Adrenal gland (tissue), 5 donors: ENCODE data around the gene TEAD1.

Experiments
- POLR2A ChIP-seq, 2 donors: fragments of 450-650 bp; IDR thresholded peaks; one replicate each; pipeline ENCODE4 v1.6.1; 2017; ENCODE audit warnings: antibody characterized with exemption in 2 of 2, mild to moderate bottlenecking in 2 of 2, moderate library complexity in 1 of 2
- TF ChIP-seq, protein P1 (sequence below), 6 experiments: fragments of 450-650 bp in 4 of 6; fragments of 200-600 bp in 2 of 6; sonication (generic) in 1 of 6; IDR thresholded peaks; 1 replicate in 5 of 6; 2 replicates in 1 of 6; pipeline versions ENCODE4 v1.5.1 to v1.8.0; 2016 to 2021; ENCODE audit warnings: antibody characterized with exemption in 6 of 6, mild to moderate bottlenecking in 2 of 6, moderate library complexity in 1 of 6
- donor health status: DM: no; HTN: no; CAD: no.

DNA sequence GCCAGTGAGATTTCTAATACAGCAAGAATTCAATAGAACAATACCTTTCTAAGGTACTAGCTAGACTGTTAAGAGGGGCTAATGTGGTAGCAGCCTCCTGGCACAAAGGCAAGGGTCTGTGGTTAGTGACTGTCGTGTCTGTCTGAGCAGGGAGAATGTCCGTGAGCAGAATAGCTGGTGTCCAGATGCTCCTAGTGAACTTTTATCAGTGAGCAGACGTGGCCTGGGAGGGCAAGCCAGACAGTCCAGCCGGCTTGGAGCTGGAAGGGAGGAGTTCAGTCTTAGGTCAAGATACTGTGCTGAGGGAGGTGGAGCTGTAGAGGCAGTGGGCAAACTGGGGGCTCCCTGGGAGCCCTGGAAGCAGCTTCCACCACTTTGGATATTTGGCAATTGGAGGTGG lies 138.6 kb downstream of the TEAD1 start:
- TF ChIP-seq, protein P1, sequence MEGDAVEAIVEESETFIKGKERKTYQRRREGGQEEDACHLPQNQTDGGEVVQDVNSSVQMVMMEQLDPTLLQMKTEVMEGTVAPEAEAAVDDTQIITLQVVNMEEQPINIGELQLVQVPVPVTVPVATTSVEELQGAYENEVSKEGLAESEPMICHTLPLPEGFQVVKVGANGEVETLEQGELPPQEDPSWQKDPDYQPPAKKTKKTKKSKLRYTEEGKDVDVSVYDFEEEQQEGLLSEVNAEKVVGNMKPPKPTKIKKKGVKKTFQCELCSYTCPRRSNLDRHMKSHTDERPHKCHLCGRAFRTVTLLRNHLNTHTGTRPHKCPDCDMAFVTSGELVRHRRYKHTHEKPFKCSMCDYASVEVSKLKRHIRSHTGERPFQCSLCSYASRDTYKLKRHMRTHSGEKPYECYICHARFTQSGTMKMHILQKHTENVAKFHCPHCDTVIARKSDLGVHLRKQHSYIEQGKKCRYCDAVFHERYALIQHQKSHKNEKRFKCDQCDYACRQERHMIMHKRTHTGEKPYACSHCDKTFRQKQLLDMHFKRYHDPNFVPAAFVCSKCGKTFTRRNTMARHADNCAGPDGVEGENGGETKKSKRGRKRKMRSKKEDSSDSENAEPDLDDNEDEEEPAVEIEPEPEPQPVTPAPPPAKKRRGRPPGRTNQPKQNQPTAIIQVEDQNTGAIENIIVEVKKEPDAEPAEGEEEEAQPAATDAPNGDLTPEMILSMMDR (IDR thresholded peaks at IDR 0.05): no peak
- no peak for TF ChIP-seq POLR2A (IDR thresholded peaks at IDR 0.05)
